Right cardiac atrium (tissue), 5 donors: ENCODE measurements around the gene PLCG2. TPM values are rescaled to one million over a fixed set of nuclear protein-coding genes. Genes with fewer than 3 reads are reported as not detected.

Experiments
- ATAC-seq, 2 donors: fragments of 200-7000 bp; cut with Tn5 transposase; one replicate each; pipeline versions ENCODE4 v1.8.0 to v1.9.1; 2020; ENCODE audit warnings: moderate library complexity in 2 of 2, mild to moderate bottlenecking in 1 of 2
- DNase-seq, 3 donors: peaks; one replicate each; pipeline ENCODE4 v3.0.0-alpha.2; 2020
- H3K27ac ChIP-seq: one replicate; pipeline ENCODE4 v1.5.1; 2013; ENCODE audit warnings: mild to moderate bottlenecking, low read length, control low read depth, moderate library complexity
- H3K27me3 ChIP-seq: one replicate; pipeline ENCODE4 v1.6.1; 2013; ENCODE audit not compliant: control insufficient read depth, insufficient read depth
- H3K4me1 ChIP-seq: one replicate; pipeline ENCODE4 v1.6.1; 2013; ENCODE audit warnings: low read length; ENCODE audit not compliant: control insufficient read depth, insufficient read depth
- H3K4me3 ChIP-seq: one replicate; pipeline ENCODE4 v1.5.1; 2013; ENCODE audit warnings: low read length, control low read depth
- H3K9me3 ChIP-seq: one replicate; pipeline ENCODE4 v1.6.1; 2013; ENCODE audit warnings: low read length; ENCODE audit not compliant: control insufficient read depth
- WGBS: extraction: QIAGEN DNeasy Blood & Tissue Kit; methylation state at CpG from one replicate; pipeline ENCODE4 v1.1.7; 2013; 5-methylcytosine and 5-hydroxymethylcytosine counted together
- intact Hi-C, 4 donors: fragments of 100-400 bp; cut with DNase I; formaldehyde crosslinking; loops; one replicate each; pipeline versions ENCODE4 v1.11.0 to v1.14.0; 2022 to 2023
- long read RNA-seq, 4 donors: library from polyadenylated mRNA; unstranded; transcript quantifications; one replicate each; pipeline ENCODE4 v2.0.0, GENCODE V29; 2020 to 2021
- polyA plus RNA-seq: library from polyadenylated mRNA; stranded (reverse); fragments of 200-250 nt; gene quantifications from one replicate; pipeline ENCODE4 v1.2.3, GENCODE V29; 2013
- total RNA-seq, 4 donors: library from RNA; stranded (reverse); fragmentation: NEBNext Ultra II Directional; extraction: Animal tissue kit (Norgen Biotek cat#: 25700); gene quantifications; one replicate each; pipeline ENCODE4 v1.2.1, GENCODE V29; 2021
- donor health status: healthy with polysubstance abuse.
- donor health status: DM: no; HTN: yes; CAD: no.
- donor health status: DM: no; HTN: no; CAD: no.
- donor health status: DM: no; HTN: yes; CAD: no; lungs with severe emphysema.
- donor health status: DM: yes; HTN: yes; CAD: no.

PLCG2 gene
- total RNA-seq (10 to 100 TPM in 2 of 4 donors, 1 to 10 TPM in 2; 8.1 to 18.3 (median 11.7) TPM), polyA plus RNA-seq (4.3 TPM)
- long read RNA-seq, donor 1, full-length matches to known transcripts = 2 of 11 reads
- long read RNA-seq, donor 1, partial matches to known transcripts = 5 of 11 reads
- long read RNA-seq, donor 1, other reads (novel, unspliced or antisense) = 4 of 11 reads
- long read RNA-seq, donor 2, full-length matches to known transcripts = 2 of 7 reads
- long read RNA-seq, donor 2, partial matches to known transcripts = 1 of 7 reads
- long read RNA-seq, donor 2, other reads (novel, unspliced or antisense) = 4 of 7 reads
- long read RNA-seq, donor 3, full-length matches to known transcripts = 4 of 15 reads
- long read RNA-seq, donor 3, partial matches to known transcripts = 5 of 15 reads
- long read RNA-seq, donor 3, other reads (novel, unspliced or antisense) = 6 of 15 reads
- long read RNA-seq, donor 4, full-length matches to known transcripts = 4 of 11 reads
- long read RNA-seq, donor 4, partial matches to known transcripts = 2 of 11 reads
- long read RNA-seq, donor 4, other reads (novel, unspliced or antisense) = 5 of 11 reads

DNA sequence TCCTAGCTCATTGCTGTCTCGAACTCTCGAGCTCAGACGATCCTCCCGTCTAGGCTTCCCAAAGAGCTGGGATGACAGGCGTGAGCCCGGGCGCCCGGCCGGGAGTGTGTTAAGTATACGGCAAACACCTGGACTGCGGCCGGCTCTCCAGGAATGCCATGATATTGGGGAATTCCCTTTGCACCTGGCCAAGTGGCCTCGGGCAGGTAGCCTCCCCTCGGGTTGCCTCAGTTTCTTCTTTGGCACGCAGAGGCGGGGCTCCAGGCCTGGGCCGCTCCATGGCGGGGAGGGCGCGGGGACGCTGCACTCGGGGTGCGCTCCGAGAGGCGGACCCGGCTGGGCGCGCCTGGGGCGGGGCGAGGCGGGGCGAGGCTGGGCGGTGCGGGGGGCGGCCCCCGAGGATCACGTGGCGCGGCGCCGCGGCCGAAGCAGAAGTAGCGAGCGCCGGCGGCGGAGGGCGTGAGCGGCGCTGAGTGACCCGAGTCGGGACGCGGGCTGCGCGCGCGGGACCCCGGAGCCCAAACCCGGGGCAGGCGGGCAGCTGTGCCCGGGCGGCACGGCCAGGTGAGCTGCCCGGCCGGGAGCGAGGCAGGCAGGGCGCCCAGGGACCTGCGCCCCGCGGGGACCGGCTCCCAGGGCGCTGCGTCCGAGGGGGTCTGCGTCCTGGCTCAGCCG is at the start of gene PLCG2:
TSS of gene PLCG2 (plus strand) at position 431 of the 675 bp plus-strand sequence. CDS start 6,699 bp downstream, outside the sequence.
- intact Hi-C loops = no loop called here

DNA sequence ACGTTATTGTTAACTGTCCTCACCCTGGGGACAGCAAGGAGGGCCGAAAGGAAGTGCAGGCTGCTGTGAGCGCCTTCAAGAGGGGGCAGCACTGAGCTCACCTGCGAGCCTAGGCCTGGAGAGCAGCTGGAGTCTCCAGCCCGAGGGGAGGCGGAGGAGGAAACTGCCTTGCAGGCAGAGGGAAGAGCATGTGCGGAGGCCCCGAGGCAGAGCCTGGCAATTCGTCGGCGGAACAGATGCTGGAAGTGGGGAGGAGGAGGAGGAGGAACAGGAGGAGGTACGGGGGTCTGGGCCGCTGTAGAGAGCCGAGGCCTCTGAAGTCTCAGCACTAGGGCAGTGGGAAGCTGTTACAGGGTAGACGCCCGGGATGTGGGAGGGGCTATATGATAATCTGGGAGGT is 49.6 kb upstream of the PLCG2 start:
- H3K27ac ChIP-seq = no peak overlapping the region
- H3K4me1 ChIP-seq = no peaks in the 10 kb centered on the region
- no peaks in the 10 kb centered on the region for H3K27me3 ChIP-seq
- no peaks in the 10 kb centered on the region for H3K9me3 ChIP-seq
- WGBS = 83% methylated on average over 16 of the region's 16 CpGs
- DNase-seq (no peak), ATAC-seq (peak in 1 of 2 donors; percentile 23)
- no peak overlapping the region for H3K4me3 ChIP-seq
- intact Hi-C loops = loop anchor here in 1 of 4 donors (10.0 kb wide), 1 partner anchor 365 kb away; no protein-coding TSS in a partner anchor

More for the DNA sequence above, at the start of gene PLCG2:
- ATAC-seq (peak; percentile 93 to 95), DNase-seq (peak; percentile 78 to 91 (median 91))
- under 1% methylated on average over 78 of the region's 78 CpGs for WGBS
- Histone ChIP-seq H3K9me3 (no peaks in the 10 kb centered on the region), H3K4me1 (peaks cover under 1% of the 10 kb centered on the region), H3K27ac (no peak within 1 kb of the TSS), H3K27me3 (no peaks in the 10 kb centered on the region), H3K4me3 (peak within 1 kb of the TSS; percentile 80)

- ATAC-seq = peak; percentile 97
- H3K4me1 ChIP-seq = no peaks in the 10 kb centered on the region
- peak; percentile 93 to 96 (median 96) for DNase-seq
- WGBS = 9% methylated on average over 47 of the region's 47 CpGs
- peak overlapping the region; percentile 1 for H3K4me3 ChIP-seq
- H3K9me3 ChIP-seq = no peaks in the 10 kb centered on the region
- H3K27me3 ChIP-seq = no peaks in the 10 kb centered on the region
- intact Hi-C loops = loop anchor here in 1 of 4 donors (10.0 kb wide), 1 partner anchor 526 kb away; no protein-coding TSS in a partner anchor
- H3K27ac ChIP-seq = peak overlapping the region; percentile 28
Measured at GRCh38 chr16:81730090-81731051, 48.7 kb upstream of the PLCG2 start.

GRCh38 chr16:81731649-81732048 is 47.4 kb upstream of the PLCG2 start:
- ATAC-seq = no peak
- H3K27ac ChIP-seq = no peak overlapping the region
- H3K9me3 ChIP-seq = no peaks in the 10 kb centered on the region
- intact Hi-C loops = loop anchor here in 1 of 4 donors (10.0 kb wide), 1 partner anchor 527 kb away; no protein-coding TSS in a partner anchor
- 92% methylated on average over 8 of the region's 8 CpGs for WGBS
- no peak for DNase-seq
- H3K4me3 ChIP-seq = no peak overlapping the region
- H3K4me1 ChIP-seq = no peaks in the 10 kb centered on the region
- no peaks in the 10 kb centered on the region for H3K27me3 ChIP-seq

DNA sequence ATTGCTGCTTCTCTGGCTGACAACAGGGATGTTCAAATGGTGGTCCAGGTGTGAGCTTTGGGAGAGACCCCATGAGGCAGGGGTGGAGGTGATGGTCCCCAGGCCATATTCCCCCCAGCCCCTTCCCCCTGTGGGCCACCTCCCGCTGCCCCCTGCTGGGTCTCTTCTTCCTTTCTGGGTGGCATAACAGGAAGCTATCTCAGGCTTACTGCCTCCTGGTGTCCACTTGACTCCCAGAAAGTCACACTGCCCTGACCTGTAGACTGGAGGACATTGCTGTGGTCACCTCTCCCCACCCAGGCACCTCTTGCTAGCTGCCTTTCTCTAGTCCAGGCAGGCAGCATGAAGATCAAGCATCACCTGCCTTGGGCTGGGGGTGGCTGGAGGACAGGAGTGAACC is 46.4 kb upstream of the PLCG2 start:
- Histone ChIP-seq H3K4me1 (no peaks in the 10 kb centered on the region), H3K4me3 (no peak overlapping the region), H3K27ac (no peak overlapping the region), H3K9me3 (no peaks in the 10 kb centered on the region), H3K27me3 (no peaks in the 10 kb centered on the region)
- intact Hi-C loops = loop anchor here in 1 of 4 donors (10.0 kb wide), 1 partner anchor 528 kb away; no protein-coding TSS in a partner anchor
- ATAC-seq (no peak), DNase-seq (no peak)
- 100% methylated on average over 1 of the region's 1 CpG for WGBS

DNA sequence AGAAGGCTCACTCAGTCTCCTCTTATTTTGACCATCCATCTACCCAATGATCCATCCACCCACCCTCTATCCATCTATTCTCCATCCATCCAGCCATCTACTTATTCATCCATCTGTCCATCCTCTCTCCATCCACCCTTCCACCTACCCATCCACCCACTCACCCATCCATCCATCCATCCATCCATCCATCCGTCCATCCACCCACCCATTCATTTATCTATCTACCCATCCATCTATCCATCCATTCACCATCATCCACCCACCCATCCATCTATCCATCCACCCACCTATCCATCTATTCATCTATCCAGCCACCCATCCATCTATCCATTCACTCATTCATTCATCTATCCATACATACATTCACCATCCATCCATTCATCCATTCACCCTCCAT is 45.8 kb upstream of the PLCG2 start:
- Histone ChIP-seq H3K9me3 (no peaks in the 10 kb centered on the region), H3K4me1 (no peaks in the 10 kb centered on the region), H3K27me3 (no peaks in the 10 kb centered on the region), H3K4me3 (no peak overlapping the region), H3K27ac (no peak overlapping the region)
- DNase-seq (no peak), ATAC-seq (no peak)
- intact Hi-C loops = loop anchor here in 1 of 4 donors (10.0 kb wide), 1 partner anchor 528 kb away; no protein-coding TSS in a partner anchor
- 83% methylated on average over 1 of the region's 1 CpG for WGBS

DNA sequence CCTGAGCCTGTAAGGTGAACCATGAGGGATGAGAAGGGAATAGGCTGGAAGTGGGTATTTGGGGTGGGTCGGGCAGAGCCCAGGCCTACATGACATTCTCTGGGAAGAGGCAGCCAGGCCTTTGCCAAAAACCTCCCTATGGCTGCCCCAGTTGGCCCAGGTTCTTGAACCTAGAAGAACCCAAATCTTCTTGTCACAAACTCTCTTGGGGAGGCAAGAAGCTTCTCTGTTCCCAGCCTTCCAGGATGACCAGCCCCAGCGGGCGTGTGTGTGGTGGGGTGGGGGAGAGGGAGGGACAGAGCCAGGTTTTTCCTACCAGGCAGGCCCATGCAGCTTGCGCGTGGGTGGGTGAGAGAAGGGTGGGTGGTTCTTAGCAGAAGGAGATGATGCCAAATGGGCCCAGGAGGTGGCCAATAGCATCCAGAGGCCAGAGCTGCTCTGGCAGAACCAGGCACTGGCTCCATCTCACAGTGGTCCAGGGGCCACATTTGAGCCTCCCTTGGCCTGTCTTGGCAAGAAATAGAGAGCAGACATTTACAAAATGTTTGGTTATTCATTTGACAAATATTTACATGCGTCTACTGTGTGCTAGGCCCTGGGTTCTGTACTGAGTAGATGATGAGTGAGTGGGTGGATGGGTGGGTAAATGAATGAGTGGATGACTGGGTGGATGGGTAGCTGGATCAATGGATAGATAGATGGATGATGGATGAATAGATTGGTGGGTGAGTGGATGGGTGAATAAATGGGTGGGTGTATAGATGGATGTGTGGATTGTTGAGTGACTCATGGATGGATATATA is 44.3 kb upstream of the PLCG2 start:
- WGBS = 95% methylated on average over 6 of the region's 6 CpGs
- DNase-seq (no peak), ATAC-seq (no peak)
- Histone ChIP-seq H3K27ac (no peak overlapping the region), H3K9me3 (no peaks in the 10 kb centered on the region), H3K27me3 (no peaks in the 10 kb centered on the region), H3K4me1 (no peaks in the 10 kb centered on the region), H3K4me3 (no peak overlapping the region)
- intact Hi-C loops = loop anchor here in 1 of 4 donors (5.0 to 10.0 kb wide), 2 partner anchors 368 to 530 kb away; no protein-coding TSS in a partner anchor

DNA sequence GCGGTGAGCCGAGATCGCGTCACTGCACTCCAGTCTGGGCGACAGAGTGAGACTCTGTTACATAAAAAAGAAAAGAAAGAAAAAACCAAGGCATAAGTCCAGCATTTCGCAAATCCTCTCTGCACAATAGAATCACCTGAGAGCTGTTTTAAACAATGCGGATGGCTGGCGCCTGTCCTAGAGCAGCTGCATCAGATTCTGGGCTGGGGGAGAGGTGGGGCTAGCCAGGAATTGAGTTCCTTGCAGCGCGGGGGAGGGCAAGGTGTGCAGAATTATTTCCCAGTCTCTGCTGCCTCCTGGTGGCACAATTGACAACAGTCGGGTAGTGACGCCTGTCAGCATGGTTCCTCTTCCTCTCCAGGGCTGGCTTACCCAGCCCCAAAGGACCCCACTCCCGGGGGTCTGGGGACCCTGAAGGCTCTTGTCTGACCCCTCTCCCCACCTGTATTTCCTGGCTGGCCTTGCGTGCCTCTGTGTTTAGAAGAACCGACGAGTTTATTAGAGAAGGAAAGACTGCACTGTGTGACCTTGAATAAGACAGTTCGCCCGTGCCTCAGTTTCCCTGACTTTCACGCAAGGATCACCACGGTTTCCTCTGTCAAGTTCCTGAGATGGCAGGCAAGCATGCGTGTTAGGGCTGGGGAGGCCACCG is 41.1 kb upstream of the PLCG2 start:
- Histone ChIP-seq H3K27ac (no peak overlapping the region), H3K4me1 (no peaks in the 10 kb centered on the region), H3K9me3 (no peaks in the 10 kb centered on the region), H3K27me3 (no peaks in the 10 kb centered on the region), H3K4me3 (peak overlapping the region; percentile 42)
- ATAC-seq (peak; percentile 90 to 91), DNase-seq (peak; percentile 75 to 89 (median 86))
- 13% methylated on average over 22 of the region's 22 CpGs for WGBS
- intact Hi-C loops = loop anchor here in 1 of 4 donors (5.0 to 10.0 kb wide), 2 partner anchors 371 to 533 kb away; no protein-coding TSS in a partner anchor
